Measurements from ENCODE around the gene SH3BP1.

Gene SH3BP1

GRCh38 chr22:37658133-37659065 is 18.9 kb downstream of the SH3BP1 start, which contains the start of gene PDXP:
TSS of gene PDXP (plus strand) at chr22:37658723. CDS start at chr22:37658783, 60 bp downstream.
- in situ Hi-C loops (cut with MboI; ENCODE audit: low sequenced_read_pairs): no loop called here

- in situ Hi-C loops (cut with MboI; ENCODE audit: low sequenced_read_pairs): no loop called here
These were observed 19.8 kb downstream of the SH3BP1 start for GRCh38 chr22:37659066-37659896.

DNA sequence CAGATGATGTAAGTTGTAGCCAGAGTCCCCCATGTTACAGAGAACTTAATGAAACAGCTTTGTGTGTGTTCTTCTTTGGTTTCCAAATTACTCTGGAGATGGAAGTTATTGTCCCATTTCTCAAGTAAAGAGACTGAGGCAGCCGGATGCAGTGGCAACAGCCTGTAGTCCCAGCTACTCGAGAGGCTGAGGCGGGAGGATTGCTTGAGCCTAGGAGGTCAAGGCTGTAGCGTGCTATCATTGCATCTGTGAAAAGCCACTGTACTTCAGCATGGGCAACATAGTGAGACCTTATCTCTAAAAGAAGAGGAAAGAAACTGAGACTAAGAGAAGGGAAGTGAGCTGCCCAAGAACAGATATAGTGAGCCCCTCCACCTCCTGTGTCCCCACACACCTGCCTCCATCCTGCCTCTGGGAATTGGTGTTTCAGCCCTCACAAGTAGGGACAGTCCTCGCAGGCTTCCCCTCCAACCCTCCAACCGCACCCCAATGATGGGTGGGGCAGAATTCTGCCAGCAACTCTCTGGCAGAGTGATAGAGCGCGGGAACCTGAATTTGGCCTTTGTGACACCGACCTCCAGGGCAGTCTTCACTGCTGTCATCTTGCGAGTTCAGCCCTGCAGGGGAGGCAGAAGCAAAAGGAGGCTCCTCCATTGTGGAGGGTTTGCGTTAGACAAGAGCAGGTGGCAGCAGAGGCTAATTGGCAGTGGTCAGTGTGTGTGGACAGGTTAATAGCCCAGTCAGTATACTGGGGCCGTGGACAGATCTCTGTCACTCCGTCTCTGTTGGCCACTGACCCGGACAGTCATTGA is 20.6 kb downstream of the SH3BP1 start:
- in situ Hi-C loops (cut with MboI; ENCODE audit: low sequenced_read_pairs): no loop called here

- in situ Hi-C loops (cut with MboI; ENCODE audit: low sequenced_read_pairs): no loop called here
These were observed 21.2 kb downstream of the SH3BP1 start for GRCh38 chr22:37660709-37661045.

DNA sequence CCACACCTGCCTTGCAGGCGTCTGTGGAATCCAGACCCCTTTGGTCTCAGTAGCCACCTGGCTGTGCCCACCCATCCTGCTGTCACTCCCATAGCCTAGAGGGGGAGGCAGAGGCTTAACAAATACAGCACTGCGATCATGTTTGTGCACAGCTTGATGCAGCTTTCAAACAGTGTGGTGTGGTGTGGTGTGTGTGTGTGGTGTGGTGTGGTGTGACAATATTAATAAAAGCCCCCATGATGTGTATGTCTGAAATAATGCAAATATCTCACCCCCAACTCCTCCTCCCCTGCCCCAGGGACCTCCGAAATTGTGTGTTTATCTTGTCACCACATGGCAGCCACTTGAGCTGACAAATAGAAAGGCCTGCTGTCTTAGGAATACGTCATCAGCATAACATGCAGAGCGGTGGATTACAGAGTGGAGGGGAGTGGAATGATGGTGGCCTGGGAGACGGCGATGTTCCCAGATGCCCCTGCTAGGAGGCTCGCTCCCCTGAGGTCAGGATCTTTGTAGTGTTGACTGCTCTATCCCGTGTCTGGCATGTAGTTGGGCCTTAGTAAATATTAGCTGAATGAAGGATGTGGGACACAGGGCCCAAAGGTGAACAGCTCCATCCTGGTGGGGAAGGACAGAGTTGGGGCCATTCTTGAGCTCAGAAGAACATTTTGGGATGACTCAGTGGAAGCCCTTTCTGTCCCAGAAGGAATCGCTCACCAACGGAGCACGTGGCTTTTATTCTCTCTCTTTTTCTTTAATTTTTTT is 21.9 kb downstream of the SH3BP1 start:
- in situ Hi-C loops (cut with MboI; ENCODE audit: low sequenced_read_pairs): no loop called here

DNA sequence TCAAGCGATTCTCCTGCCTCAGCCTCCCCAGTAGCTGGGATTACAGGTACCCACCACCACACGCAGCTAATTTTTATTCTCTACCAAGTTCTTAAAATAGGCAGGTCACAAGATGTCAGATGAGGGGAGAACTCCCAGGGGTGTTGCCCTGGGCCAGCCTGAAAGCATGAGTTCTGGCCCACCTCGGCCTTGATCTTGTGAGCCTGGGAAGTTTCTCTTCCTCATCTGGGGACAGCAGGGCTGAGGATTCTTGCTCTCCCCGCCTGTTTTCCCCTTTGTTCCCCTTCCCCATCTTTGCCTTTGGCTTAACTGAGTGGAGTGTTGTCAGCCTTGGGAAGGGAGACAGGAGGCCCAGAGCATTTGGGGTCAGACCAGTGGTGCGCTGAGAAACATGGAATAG is 22.6 kb downstream of the SH3BP1 start:
- in situ Hi-C loops (cut with MboI; ENCODE audit: low sequenced_read_pairs): no loop called here

GRCh38 chr22:37663521-37664140 is 24.2 kb downstream of the SH3BP1 start:
- in situ Hi-C loops (cut with MboI; ENCODE audit: low sequenced_read_pairs): no loop called here

DNA sequence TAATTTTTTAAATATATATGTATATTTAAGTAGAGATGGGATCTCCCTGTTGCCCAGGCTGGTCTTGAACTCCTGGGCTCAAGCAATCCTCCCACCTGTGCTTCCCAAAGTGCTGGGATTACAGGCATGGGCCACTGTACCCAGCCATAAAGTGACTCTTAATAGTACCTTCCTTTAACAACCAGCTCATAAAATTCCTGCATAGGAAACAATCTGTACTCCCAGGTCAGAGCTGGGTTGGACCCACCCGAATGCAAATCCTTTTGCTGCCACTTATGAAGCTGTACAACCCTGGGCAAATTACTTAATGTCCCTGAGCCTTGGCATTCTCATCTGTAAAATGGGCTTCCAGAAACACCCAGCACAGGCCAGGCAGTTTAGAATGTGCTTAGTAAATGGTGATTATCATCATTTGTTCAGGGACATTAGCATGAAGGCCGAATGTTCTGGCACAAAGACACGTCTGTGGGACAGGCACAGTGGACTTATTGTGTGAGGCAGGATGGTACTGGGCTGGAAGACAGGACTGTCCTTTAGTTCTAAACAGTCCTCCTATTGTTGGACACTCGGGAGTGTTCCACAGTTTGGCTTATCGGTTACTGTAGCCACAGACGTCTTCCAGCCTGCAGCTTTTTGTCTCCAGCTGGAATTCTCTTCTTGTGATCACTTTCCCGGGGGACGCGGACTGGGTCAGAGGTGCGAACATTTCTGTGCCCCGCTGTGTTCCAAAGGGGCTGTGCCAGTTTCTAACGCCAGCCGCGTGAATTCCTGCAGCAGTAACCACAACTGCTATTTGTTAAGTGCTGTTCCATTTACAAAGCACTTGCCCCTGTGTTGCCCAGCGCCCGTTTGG is 25.0 kb downstream of the SH3BP1 start:
- in situ Hi-C loops (cut with MboI; ENCODE audit: low sequenced_read_pairs): no loop called here

GRCh38 chr22:37665487-37665886 is 26.0 kb downstream of the SH3BP1 start:
- in situ Hi-C loops (cut with MboI; ENCODE audit: low sequenced_read_pairs): no loop called here

DNA sequence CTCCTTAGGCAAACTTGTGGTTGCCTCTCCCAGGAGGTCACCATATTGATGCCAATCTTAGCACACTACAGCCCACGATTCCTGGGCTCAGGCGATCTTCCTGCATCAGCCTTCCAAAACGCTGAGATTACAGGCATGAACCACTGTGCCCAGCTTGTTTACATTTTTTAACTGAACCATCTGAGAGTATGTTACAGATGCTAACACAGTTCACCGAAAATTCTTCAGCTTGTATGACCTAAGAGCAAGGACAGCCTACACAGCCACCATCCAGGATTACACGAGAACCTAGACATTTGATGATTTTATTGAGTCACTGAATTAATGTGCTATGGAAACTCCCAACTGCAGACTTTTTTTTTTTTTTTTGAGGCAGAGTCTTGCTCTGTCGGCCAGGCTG is 30.1 kb downstream of the SH3BP1 start:
- in situ Hi-C loops (cut with MboI; ENCODE audit: low sequenced_read_pairs): no loop called here

- in situ Hi-C loops (cut with MboI; ENCODE audit: low sequenced_read_pairs): no loop called here
These were observed 32.9 kb downstream of the SH3BP1 start for GRCh38 chr22:37672206-37672919.

- in situ Hi-C loops (cut with MboI; ENCODE audit: low sequenced_read_pairs): no loop called here
These were observed 33.5 kb downstream of the SH3BP1 start for GRCh38 chr22:37672920-37673455.

DNA sequence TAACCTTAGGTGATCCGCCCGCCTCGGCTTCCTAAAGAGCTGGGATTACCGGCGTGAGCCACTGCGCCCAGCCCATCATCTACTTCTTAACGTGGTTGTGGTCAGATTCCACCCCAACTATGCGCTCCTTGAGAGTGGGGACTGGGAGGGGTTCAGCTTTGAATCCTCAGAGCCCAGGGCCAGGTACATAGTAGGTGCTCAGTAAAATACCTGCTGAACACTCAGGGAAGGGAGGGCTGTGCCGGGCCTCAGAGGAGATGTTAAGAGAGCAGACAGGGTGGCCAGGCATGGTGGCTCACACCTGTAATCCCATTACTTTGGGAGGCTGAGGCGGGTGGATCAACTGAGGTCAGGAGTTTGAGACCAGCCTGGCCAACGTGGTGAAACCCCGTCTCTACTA is 34.8 kb downstream of the SH3BP1 start:
- in situ Hi-C loops (cut with MboI; ENCODE audit: low sequenced_read_pairs): no loop called here

DNA sequence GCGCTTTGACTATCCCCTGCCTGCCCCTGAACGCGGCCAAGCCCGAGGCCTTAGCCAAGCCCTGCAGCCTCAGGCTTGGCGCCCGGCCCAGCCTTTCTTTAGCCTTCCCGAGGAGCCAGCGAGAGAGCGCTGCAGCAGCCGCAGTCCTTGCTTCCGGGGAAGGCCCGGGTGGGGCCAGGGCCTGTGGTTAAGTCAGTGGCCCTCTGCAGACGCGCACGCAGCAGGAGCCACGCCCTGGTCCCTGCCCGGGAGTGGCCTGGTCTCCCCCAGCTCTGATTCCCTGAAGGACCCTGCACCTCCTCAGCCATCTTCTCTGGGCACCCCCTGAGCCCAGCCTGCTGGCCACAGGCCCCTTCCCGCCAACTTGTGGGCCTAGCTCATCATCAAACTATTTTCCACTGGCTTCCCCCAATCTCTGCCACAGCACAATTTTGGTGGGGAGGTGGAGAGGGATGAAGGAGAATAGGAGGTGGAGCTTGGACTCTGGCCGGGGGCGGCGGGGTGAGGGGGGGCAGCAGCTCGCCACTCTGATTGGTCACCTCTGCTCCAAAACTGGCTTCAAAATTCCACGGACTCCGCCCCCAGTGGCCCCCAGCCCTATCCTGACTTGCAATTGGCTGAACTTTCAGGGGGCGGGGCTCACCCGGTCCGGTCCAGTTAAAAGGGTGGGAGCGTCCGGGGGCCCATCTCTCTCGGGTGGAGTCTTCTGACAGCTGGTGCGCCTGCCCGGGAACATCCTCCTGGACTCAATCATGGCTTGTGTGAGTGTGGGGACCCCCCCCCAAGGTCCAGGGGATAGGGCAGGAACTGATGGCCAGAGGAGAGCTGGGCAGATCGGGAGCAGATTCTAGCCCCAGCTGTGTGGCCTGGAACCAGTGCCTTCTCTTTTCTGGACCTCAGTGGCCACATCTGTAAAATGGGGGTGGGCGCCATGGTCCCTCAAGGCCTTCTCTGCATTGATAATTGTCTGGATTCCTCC is 35.8 kb downstream of the SH3BP1 start, which contains the start of gene LGALS1:
Gene LGALS1, plus strand, starts transcription at position 686 of the 979 bp plus-strand sequence. Its CDS starts 67 bp downstream, at position 753.
- in situ Hi-C loops (cut with MboI; ENCODE audit: low sequenced_read_pairs): no loop called here

GRCh38 chr22:37675930-37676735 is 36.7 kb downstream of the SH3BP1 start:
- in situ Hi-C loops (cut with MboI; ENCODE audit: low sequenced_read_pairs): no loop called here

All from HL-60/S4 treated with phorbol 12-myristate 13-acetate at 8.2 ng/mL for 4 days and 3 days (cell line).